ENCODE results near the gene TMEM178B. TPM values are rescaled to one million over a fixed set of nuclear protein-coding genes. Genes with fewer than 3 reads are reported as not detected.

The TMEM178B gene
- total and polyA plus RNA-seq, 8 donors: 0.42 to 3.0 (median 2.1) TPM

GRCh38 chr7:141442781-141443180 lies 368.9 kb downstream of the TMEM178B start:
- WGBS, 2 donors: 34 to 44% methylated on average over 2 of the region's 2 CpGs
- Histone ChIP-seq H3K36me3 (no peaks in the 10 kb centered on the region), H3K27me3 (no peaks in the 10 kb centered on the region), H3K4me1 (no peaks in the 10 kb centered on the region), H3K4me3 (no peak overlapping the region), H3K9me3 (no peaks in the 10 kb centered on the region), H3K27ac (no peak overlapping the region)
- no peak for TF ChIP-seq CTCF (IDR thresholded peaks at IDR 0.05)
- no peak for ATAC-seq
- no peak for FAIRE-seq
- no peak for DNase-seq
- intact Hi-C loops (cut with DNase I): loop anchor here in 1 of 3 donors (10.0 kb wide), 1 partner anchor 58 kb away; no protein-coding TSS in a partner anchor

GRCh38 chr7:141444961-141445360 lies 371.1 kb downstream of the TMEM178B start:
- Histone ChIP-seq H3K4me1 (no peaks in the 10 kb centered on the region), H3K9me3 (no peaks in the 10 kb centered on the region), H3K36me3 (no peaks in the 10 kb centered on the region), H3K27me3 (no peaks in the 10 kb centered on the region), H3K4me3 (no peak overlapping the region), H3K27ac (no peak overlapping the region)
- no peak for ATAC-seq
- no peak for TF ChIP-seq CTCF (IDR thresholded peaks at IDR 0.05)
- intact Hi-C loops (cut with DNase I): loop anchor here in 1 of 3 donors (10.0 kb wide), 1 partner anchor 60 kb away; no protein-coding TSS in a partner anchor
- 76 to 83% methylated on average over 5 of the region's 5 CpGs for WGBS, 2 donors
- no peak for FAIRE-seq
- DNase-seq: no peak

- H3K4me3 ChIP-seq: no peak overlapping the region
- H3K27ac ChIP-seq: no peak overlapping the region
- no peak for TF ChIP-seq CTCF (IDR thresholded peaks at IDR 0.05)
- 79 to 81% methylated on average over 6 of the region's 6 CpGs for WGBS, 2 donors
- intact Hi-C loops (cut with DNase I): no loop called here
- ATAC-seq: no peak
- FAIRE-seq: no peak
- H3K27me3 ChIP-seq: no peaks in the 10 kb centered on the region
- DNase-seq: no peak
- no peaks in the 10 kb centered on the region for H3K9me3 ChIP-seq
- no peaks in the 10 kb centered on the region for H3K36me3 ChIP-seq
- no peaks in the 10 kb centered on the region for H3K4me1 ChIP-seq
These were observed 377.4 kb downstream of the TMEM178B start for GRCh38 chr7:141451232-141451631.

GRCh38 chr7:141452911-141453310 lies 379.0 kb downstream of the TMEM178B start:
- Histone ChIP-seq H3K9me3 (no peaks in the 10 kb centered on the region), H3K27me3 (no peaks in the 10 kb centered on the region), H3K27ac (no peak overlapping the region), H3K4me1 (no peaks in the 10 kb centered on the region), H3K36me3 (no peaks in the 10 kb centered on the region), H3K4me3 (no peak overlapping the region)
- DNase-seq (no peak), FAIRE-seq (no peak), ATAC-seq (no peak)
- WGBS, 2 donors: 83 to 87% methylated on average over 3 of the region's 3 CpGs
- TF ChIP-seq CTCF (IDR thresholded peaks at IDR 0.05): no peak
- intact Hi-C loops (cut with DNase I): no loop called here

GRCh38 chr7:141454338-141454737 lies 380.5 kb downstream of the TMEM178B start:
- FAIRE-seq (no peak), DNase-seq (no peak), ATAC-seq (no peak)
- Histone ChIP-seq H3K36me3 (no peaks in the 10 kb centered on the region), H3K27me3 (no peaks in the 10 kb centered on the region), H3K4me1 (no peaks in the 10 kb centered on the region), H3K9me3 (no peaks in the 10 kb centered on the region), H3K4me3 (no peak overlapping the region), H3K27ac (no peak overlapping the region)
- intact Hi-C loops (cut with DNase I): no loop called here
- 52 to 67% methylated on average over 3 of the region's 3 CpGs for WGBS, 2 donors
- no peak for TF ChIP-seq CTCF (IDR thresholded peaks at IDR 0.05)
